Effector memory CD4-positive, alpha-beta T cell (primary cell): ENCODE measurements around the gene ZNF513.
"Not testable (repeated sequence)": the region's sequence is repeated elsewhere in the genome, so short reads cannot be mapped to it uniquely, and the experiment has no call there.

Source experiments
- DNase-seq, 3 donors: peaks; one replicate each; pipeline ENCODE4 v3.0.0-alpha.2; 2020
- H3K27ac ChIP-seq: 2 replicates; pipeline ENCODE4 v1.7.0; 2013; ENCODE audit warnings: mild to moderate bottlenecking, low read length, moderate library complexity; ENCODE audit not compliant: insufficient read depth, poor library complexity, severe bottlenecking
- H3K27me3 ChIP-seq: replicated peaks from 2 replicates; pipeline ENCODE4 v1.7.0; 2013; ENCODE audit warnings: mild to moderate bottlenecking, low read length; ENCODE audit not compliant: insufficient read depth, control insufficient read depth, poor library complexity, severe bottlenecking
- H3K36me3 ChIP-seq: 2 replicates; pipeline ENCODE4 v1.7.0; 2013; ENCODE audit warnings: mild to moderate bottlenecking, low read length, moderate library complexity; ENCODE audit not compliant: control insufficient read depth, insufficient read depth
- H3K4me1 ChIP-seq: 2 replicates; pipeline ENCODE4 v1.7.0; 2013; ENCODE audit warnings: low read length, mild to moderate bottlenecking; ENCODE audit not compliant: control insufficient read depth, insufficient read depth, poor library complexity, severe bottlenecking
- H3K4me3 ChIP-seq: 2 replicates; pipeline ENCODE4 v1.7.0; 2013; ENCODE audit warnings: low read length, low read depth, mild to moderate bottlenecking; ENCODE audit not compliant: insufficient read depth, poor library complexity, severe bottlenecking
- H3K9me3 ChIP-seq: 2 replicates; pipeline ENCODE4 v1.7.0; 2013; ENCODE audit warnings: mild to moderate bottlenecking, low read length, moderate library complexity; ENCODE audit not compliant: control insufficient read depth

Gene ZNF513

GRCh38 chr2:27356382-27357181, 24.0 kb downstream of the ZNF513 start, which contains the start of gene GTF3C2:
Gene GTF3C2, minus strand, starts transcription at chr2:27356764. Its CDS starts 13,210 bp downstream, at chr2:27343554.
- peak within 1 kb of the TSS; percentile 92 for H3K27ac ChIP-seq
- no peaks in the 10 kb centered on the region for H3K9me3 ChIP-seq
- H3K36me3 ChIP-seq = no peaks in the 10 kb centered on the region
- peak; percentile 85 to 90 (median 89) for DNase-seq
- no peaks in the 10 kb centered on the region for H3K27me3 ChIP-seq
- peak within 1 kb of the TSS; percentile 87 for H3K4me3 ChIP-seq
- peaks cover 24% of the 10 kb centered on the region for H3K4me1 ChIP-seq

- H3K4me1 ChIP-seq = peaks cover 24% of the 10 kb centered on the region
- no peaks in the 10 kb centered on the region for H3K27me3 ChIP-seq
- peak overlapping the region; percentile 92 for H3K27ac ChIP-seq
- H3K4me3 ChIP-seq = peak overlapping the region; percentile 87
- H3K36me3 ChIP-seq = no peaks in the 10 kb centered on the region
- no peaks in the 10 kb centered on the region for H3K9me3 ChIP-seq
- peak in 1 of 3 donors; percentile 23 for DNase-seq
Measured at GRCh38 chr2:27356056-27356381, 24.5 kb downstream of the ZNF513 start.

- no peak overlapping the region for H3K4me3 ChIP-seq
- no peaks in the 10 kb centered on the region for H3K27me3 ChIP-seq
- peaks cover 5% of the 10 kb centered on the region for H3K36me3 ChIP-seq
- H3K4me1 ChIP-seq = peaks cover 24% of the 10 kb centered on the region
- DNase-seq = no peak
- no peak overlapping the region for H3K27ac ChIP-seq
- no peaks in the 10 kb centered on the region for H3K9me3 ChIP-seq
Measured at GRCh38 chr2:27354597-27354927, 26.0 kb downstream of the ZNF513 start.

GRCh38 chr2:27353762-27354596, 26.6 kb downstream of the ZNF513 start:
- H3K36me3 ChIP-seq = peaks cover 5% of the 10 kb centered on the region
- no peaks in the 10 kb centered on the region for H3K27me3 ChIP-seq
- no peak overlapping the region for H3K27ac ChIP-seq
- DNase-seq = no peak
- H3K4me3 ChIP-seq = no peak overlapping the region
- no peaks in the 10 kb centered on the region for H3K9me3 ChIP-seq
- peaks cover 24% of the 10 kb centered on the region for H3K4me1 ChIP-seq

GRCh38 chr2:27353386-27353761, 27.2 kb downstream of the ZNF513 start:
- not testable (repeated sequence) for H3K27ac ChIP-seq, H3K9me3 ChIP-seq, H3K27me3 ChIP-seq, DNase-seq, H3K4me3 ChIP-seq, H3K36me3 ChIP-seq
- H3K4me1 ChIP-seq = peaks cover 24% of the 10 kb centered on the region

GRCh38 chr2:27351802-27352598, 28.5 kb downstream of the ZNF513 start:
- Histone ChIP-seq H3K4me3 (no peak overlapping the region), H3K9me3 (no peaks in the 10 kb centered on the region), H3K36me3 (peaks cover 6% of the 10 kb centered on the region), H3K4me1 (peaks cover 15% of the 10 kb centered on the region), H3K27me3 (no peaks in the 10 kb centered on the region), H3K27ac (no peak overlapping the region)
- no peak for DNase-seq

GRCh38 chr2:27350106-27350693, 30.3 kb downstream of the ZNF513 start:
- H3K27me3 ChIP-seq = no peaks in the 10 kb centered on the region
- no peak overlapping the region for H3K27ac ChIP-seq
- no peak for DNase-seq
- H3K4me3 ChIP-seq = no peak overlapping the region
- H3K36me3 ChIP-seq = peaks cover 9% of the 10 kb centered on the region
- H3K4me1 ChIP-seq = peaks cover 11% of the 10 kb centered on the region
- H3K9me3 ChIP-seq = no peaks in the 10 kb centered on the region

GRCh38 chr2:27347641-27348040, 32.9 kb downstream of the ZNF513 start:
- no peak overlapping the region for H3K4me3 ChIP-seq
- H3K9me3 ChIP-seq = no peaks in the 10 kb centered on the region
- no peaks in the 10 kb centered on the region for H3K27me3 ChIP-seq
- H3K36me3 ChIP-seq = peaks cover 20% of the 10 kb centered on the region
- no peak overlapping the region for H3K27ac ChIP-seq
- H3K4me1 ChIP-seq = peaks cover 7% of the 10 kb centered on the region
- no peak for DNase-seq

- no peak overlapping the region for H3K27ac ChIP-seq
- H3K36me3 ChIP-seq = peaks cover 58% of the 10 kb centered on the region
- no peaks in the 10 kb centered on the region for H3K4me1 ChIP-seq
Measured at GRCh38 chr2:27336173-27336572, 44.4 kb downstream of the ZNF513 start.

More at GRCh38 chr2:27336173-27336572, 44.4 kb downstream of the ZNF513 start:
- DNase-seq = no peak
- no peaks in the 10 kb centered on the region for H3K27me3 ChIP-seq
- no peaks in the 10 kb centered on the region for H3K9me3 ChIP-seq
- no peak overlapping the region for H3K4me3 ChIP-seq
